Measurements from ENCODE around the gene PDGFD. TPM values are rescaled to one million over a fixed set of nuclear protein-coding genes. Genes with fewer than 3 reads are reported as not detected.

The PDGFD gene
- total RNA-seq, 1 donor from 2014 or later = 13.1 TPM

GRCh38 chr11:103883291-103883690, 280.7 kb downstream of the PDGFD start:
- DNase-seq = no peak

DNA sequence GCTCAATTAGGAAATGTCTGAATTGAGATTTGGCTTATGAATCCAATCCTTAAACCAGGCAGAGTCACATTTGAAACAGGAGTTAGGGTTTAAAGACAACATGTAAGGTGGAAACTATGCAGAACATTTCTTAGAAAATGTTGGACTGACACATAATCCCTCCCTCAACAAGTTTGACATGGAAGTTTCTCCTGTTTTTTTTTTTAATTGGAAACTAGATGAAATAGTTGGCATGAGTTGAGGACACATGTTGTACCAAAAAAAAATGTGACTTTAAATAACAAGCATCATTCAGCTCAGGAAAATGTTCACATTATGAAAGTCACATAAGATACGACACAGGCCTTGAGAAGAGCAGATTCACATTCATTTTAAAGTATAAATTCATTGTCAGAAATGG, 282.4 kb downstream of the PDGFD start:
- DNase-seq = no peak

GRCh38 chr11:103880968-103881367, 283.0 kb downstream of the PDGFD start:
- DNase-seq = no peak

DNA sequence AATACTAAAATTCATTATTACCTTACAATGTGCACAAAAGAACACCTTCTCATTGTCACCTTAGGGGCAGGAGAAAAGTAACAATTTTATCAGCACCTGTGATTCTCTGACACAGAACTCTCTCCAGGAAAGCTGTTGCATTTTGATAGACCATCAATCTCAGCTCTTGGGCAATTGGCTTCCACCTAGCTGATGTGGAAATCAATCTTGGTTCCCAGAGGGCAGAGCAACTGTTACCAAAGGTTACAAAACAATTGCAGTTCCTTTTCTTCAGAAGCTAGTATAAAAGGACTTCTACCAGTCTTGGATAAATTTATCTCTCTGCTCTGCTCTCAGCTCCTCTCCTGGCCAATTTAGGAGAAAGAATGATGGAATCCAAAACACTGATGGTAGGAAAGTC, 285.3 kb downstream of the PDGFD start:
- DNase-seq = no peak

DNA sequence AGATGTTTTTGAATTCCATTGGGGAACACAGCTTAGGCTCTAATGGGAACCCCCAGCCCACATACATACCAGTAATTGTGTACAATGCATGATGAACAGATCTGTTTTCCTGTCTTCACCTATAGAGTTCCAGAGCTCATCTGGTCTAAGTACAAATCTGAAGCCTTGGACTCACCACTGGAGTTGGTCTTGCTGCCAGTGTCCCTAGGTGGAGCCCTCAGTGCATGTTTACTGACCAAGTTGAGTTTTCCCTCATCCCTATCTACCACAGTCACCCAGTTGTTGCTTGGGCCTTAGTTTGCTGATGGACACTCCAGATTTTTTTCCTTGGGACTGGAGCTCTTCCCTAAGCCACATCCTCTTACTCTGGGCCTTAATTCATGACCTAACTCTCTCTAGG, 286.7 kb downstream of the PDGFD start:
- no peak for DNase-seq

DNA sequence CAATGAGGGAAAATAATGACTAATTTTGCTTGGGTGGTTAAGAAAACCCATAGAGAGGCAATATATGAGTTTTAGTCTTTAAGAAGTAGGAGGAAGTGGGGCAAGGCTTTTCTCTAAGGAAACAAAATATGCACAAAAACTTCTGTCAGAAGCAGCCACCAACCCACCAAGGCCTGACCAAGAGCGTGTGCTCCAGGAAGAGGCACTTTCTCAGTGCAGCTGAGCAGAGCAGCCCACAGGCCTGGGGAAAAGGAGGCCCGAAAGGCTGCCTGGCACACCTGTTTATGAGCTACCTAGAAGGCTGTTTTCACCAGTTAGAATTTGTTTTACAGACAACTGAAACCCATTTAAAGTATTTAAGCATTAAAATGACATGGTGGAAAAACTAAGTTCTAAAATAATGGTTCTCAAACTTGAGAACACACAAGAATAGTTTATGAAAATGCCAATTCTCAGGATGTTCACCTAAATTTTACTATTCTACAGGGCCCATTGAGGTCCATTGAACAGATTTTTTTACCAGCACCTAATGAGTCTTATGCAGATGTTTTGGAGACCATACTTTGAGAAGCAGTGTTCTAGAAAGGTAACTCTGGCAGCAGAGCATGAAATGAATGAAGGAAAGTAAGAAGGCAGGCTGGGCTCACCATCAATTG, 288.0 kb downstream of the PDGFD start:
- no peak for DNase-seq

- no peak for DNase-seq
Measured at GRCh38 chr11:103872748-103873147, 291.2 kb downstream of the PDGFD start.

DNA sequence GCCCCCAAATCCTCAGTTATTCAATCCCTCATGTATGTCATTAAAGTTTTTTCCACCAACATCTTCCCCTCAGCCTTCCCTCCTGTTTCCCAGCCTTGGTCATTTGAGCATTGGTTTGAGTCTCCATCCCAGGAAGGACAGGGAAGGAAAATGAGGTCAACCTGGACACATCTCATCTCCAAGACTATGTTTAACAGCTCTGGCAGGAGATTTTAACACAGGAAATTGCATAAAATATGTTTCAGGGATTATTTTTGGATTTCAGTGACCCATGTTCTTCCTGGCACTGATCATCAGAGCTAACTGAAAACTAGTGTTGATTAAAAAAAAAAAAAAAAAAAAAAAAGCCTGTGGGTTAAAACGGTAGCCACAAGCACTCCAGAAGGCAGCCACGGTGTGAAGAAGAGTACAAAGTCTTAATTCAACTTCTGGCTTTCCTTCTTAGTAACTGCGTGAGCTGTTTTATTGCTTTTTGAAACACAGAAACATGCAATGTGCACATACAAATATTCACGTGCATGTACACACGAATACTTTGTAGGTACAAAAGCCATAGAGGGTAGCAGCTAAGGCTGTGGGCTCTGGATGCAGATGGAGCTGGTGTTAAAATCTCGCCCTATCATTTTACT, 291.9 kb downstream of the PDGFD start:
- DNase-seq = no peak

- DNase-seq = no peak
Measured at GRCh38 chr11:103870821-103871309, 293.1 kb downstream of the PDGFD start.

- DNase-seq = no peak
Measured at GRCh38 chr11:103867481-103867880, 296.5 kb downstream of the PDGFD start.

DNA sequence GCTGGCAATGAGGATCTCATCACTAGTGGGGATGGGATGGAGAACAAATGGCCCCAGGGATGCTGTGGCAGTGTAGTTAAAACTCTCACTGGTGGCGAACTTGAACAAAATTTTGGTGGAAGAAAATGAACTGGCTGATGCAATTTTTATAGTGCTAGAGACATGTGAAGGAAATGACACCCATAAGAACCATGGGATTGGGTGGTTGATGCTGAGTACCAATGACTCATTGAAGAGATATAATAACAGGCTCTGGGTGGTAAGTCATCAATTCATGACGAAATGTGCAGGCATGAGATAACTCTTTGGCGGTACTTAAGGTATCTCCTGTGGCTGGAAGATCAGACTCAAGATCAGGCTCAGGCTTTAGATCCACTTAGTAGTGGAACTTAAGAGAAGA, 300.4 kb downstream of the PDGFD start:
- no peak for DNase-seq

GRCh38 chr11:103862802-103863174, 301.2 kb downstream of the PDGFD start:
- DNase-seq = no peak

GRCh38 chr11:103862094-103862801, 301.7 kb downstream of the PDGFD start:
- DNase-seq = no peak

Other genes starting within 250 kb of the PDGFD start
- gene DDI1, start 127.5 kb downstream of the PDGFD start, total RNA-seq = not detected